ENCODE results near the gene RELB. TPM values are rescaled to one million over a fixed set of nuclear protein-coding genes. Genes with fewer than 3 reads are reported as not detected.

Gene RELB
- total and polyA plus RNA-seq, 9 of the 15 experiments (the other 6 are each of a cell fraction or from before 2014, with no cell fraction given): 0.15 to 1.1 (median 0.28) TPM; not detected in 2

DNA sequence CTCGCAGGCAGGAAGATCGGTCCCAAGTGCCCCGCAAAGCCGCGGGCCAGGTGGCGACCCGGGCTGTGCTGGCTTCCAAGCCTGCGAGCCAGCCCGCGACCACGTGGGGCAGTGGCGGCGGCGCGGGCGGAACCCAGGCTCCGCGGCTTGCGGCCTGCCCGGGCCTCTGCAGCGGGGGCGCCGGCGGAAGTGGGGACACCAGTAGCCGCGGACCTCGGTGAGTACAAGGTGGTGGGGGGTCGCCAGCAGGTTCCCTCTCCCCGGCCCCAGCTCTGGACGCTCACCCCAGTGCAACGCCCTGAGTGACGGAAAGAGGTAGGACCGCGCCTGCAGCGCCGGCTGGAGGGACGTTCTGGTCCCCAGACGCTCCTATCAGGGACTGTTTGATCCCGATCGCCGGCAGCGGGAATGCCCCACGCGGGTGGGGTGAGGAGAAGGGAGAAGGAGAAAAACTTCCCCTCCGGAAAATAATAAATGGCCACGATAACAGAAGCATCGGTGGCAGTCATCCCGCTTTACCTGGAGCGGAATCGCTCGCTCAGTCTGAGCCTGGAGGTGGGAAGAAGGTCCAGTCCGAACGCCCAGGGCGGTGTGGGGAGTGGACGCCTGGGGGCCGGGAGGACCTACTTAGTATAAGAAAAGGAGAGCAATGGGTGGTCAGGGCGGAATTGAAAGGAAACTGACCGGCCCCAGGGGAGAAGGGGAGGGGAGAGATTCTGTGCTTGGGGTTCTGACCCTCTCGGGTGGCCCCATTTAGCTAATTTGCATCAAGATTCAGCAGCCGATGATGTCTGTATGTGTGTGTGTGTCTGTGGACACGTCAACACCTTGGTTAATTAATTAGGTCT is 78.0 kb downstream of the RELB start, which contains the start of gene GEMIN7 (continued):
- TF ChIP-seq JUN (IDR thresholded peaks at IDR 0.05; ENCODE audit: borderline replicate concordance, low read depth, low read length): peak; percentile 65; the same call in 1 of the 2 replicates
- TF ChIP-seq JUN (CRISPR knock-in tag; IDR thresholded peaks at IDR 0.05; ENCODE audit: borderline replicate concordance): peak; percentile 81
- peak in 1 of 2 experiments; percentile 86; a peak in 2 of 4 replicates for TF ChIP-seq KDM4B (IDR thresholded peaks at IDR 0.05; ENCODE audit: borderline replicate concordance in 2 of 2, low read depth in 1 of 2)
- peak; percentile 97 for TF ChIP-seq GTF2E2 (tag; IDR thresholded peaks at IDR 0.05)
- TF ChIP-seq MECOM (CRISPR knock-in tag; IDR thresholded peaks at IDR 0.05): peak; percentile 55; the same call in 1 of the 2 replicates
- peak; percentile 64; the same call in 1 of the 2 replicates for TF ChIP-seq E2F3 (CRISPR knock-in tag; IDR thresholded peaks at IDR 0.05)
- TF ChIP-seq TCF3 (CRISPR knock-in tag; IDR thresholded peaks at IDR 0.05): peak; percentile 45
- TF ChIP-seq HDAC2 (IDR thresholded peaks at IDR 0.05): peak; percentile 24; the same call in 1 of the 2 replicates
- TF ChIP-seq, protein P1, sequence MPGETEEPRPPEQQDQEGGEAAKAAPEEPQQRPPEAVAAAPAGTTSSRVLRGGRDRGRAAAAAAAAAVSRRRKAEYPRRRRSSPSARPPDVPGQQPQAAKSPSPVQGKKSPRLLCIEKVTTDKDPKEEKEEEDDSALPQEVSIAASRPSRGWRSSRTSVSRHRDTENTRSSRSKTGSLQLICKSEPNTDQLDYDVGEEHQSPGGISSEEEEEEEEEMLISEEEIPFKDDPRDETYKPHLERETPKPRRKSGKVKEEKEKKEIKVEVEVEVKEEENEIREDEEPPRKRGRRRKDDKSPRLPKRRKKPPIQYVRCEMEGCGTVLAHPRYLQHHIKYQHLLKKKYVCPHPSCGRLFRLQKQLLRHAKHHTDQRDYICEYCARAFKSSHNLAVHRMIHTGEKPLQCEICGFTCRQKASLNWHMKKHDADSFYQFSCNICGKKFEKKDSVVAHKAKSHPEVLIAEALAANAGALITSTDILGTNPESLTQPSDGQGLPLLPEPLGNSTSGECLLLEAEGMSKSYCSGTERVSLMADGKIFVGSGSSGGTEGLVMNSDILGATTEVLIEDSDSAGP (CRISPR knock-in tag; IDR thresholded peaks at IDR 0.05): no peak
- no peak for TF ChIP-seq CBX5 (IDR thresholded peaks at IDR 0.05; ENCODE audit: borderline replicate concordance, low read depth)
- TF ChIP-seq YBX1 (IDR thresholded peaks at IDR 0.05): no peak
- TF ChIP-seq, protein P2, sequence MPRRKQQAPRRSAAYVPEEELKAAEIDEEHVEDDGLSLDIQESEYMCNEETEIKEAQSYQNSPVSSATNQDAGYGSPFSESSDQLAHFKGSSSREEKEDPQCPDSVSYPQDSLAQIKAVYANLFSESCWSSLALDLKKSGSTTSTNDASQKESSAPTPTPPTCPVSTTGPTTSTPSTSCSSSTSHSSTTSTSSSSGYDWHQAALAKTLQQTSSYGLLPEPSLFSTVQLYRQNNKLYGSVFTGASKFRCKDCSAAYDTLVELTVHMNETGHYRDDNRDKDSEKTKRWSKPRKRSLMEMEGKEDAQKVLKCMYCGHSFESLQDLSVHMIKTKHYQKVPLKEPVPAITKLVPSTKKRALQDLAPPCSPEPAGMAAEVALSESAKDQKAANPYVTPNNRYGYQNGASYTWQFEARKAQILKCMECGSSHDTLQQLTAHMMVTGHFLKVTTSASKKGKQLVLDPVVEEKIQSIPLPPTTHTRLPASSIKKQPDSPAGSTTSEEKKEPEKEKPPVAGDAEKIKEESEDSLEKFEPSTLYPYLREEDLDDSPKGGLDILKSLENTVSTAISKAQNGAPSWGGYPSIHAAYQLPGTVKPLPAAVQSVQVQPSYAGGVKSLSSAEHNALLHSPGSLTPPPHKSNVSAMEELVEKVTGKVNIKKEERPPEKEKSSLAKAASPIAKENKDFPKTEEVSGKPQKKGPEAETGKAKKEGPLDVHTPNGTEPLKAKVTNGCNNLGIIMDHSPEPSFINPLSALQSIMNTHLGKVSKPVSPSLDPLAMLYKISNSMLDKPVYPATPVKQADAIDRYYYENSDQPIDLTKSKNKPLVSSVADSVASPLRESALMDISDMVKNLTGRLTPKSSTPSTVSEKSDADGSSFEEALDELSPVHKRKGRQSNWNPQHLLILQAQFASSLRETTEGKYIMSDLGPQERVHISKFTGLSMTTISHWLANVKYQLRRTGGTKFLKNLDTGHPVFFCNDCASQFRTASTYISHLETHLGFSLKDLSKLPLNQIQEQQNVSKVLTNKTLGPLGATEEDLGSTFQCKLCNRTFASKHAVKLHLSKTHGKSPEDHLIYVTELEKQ (CRISPR knock-in tag; IDR thresholded peaks at IDR 0.05): no peak
- no peak for TF ChIP-seq POLR3G (IDR thresholded peaks at IDR 0.05; ENCODE audit: extremely low read depth, insufficient read length, insufficient replicate concordance)
- no peak for TF ChIP-seq EHMT2 (IDR thresholded peaks at IDR 0.05)
- TF ChIP-seq ZNF75A (CRISPR knock-in tag; IDR thresholded peaks at IDR 0.05): no peak
- no peak for TF ChIP-seq SFPQ (IDR thresholded peaks at IDR 0.05; ENCODE audit: low read depth, low read length)
- no peak for TF ChIP-seq JUNB (CRISPR knock-in tag; conservative IDR thresholded peaks at IDR 0.05)
- no peak for TF ChIP-seq NCOR1 (IDR thresholded peaks at IDR 0.05)
- no peak; the same call in 1 of the 2 replicates for TF ChIP-seq PHB (CRISPR knock-in tag; IDR thresholded peaks at IDR 0.05)

Measured in K562 (cell line).